NCI-H2171 (cell line): ENCODE results near the gene TOMM40L.

Experiments used
- DNase-seq: peaks from one replicate; lab custom pipeline; 2025; lab: John Stamatoyannopoulos, UW

Gene TOMM40L

GRCh38 chr1:161197560-161198193, 28.2 kb upstream of the TOMM40L start:
- no peak for DNase-seq

- no peak for DNase-seq
Measured at GRCh38 chr1:161198194-161198896, 27.5 kb upstream of the TOMM40L start.

GRCh38 chr1:161198897-161199431, 26.9 kb upstream of the TOMM40L start, which contains the start of gene ADAMTS4:
Gene ADAMTS4 (minus strand): TSS chr1:161199054. CDS start chr1:161198627, 427 bp downstream.
- DNase-seq = no peak

DNA sequence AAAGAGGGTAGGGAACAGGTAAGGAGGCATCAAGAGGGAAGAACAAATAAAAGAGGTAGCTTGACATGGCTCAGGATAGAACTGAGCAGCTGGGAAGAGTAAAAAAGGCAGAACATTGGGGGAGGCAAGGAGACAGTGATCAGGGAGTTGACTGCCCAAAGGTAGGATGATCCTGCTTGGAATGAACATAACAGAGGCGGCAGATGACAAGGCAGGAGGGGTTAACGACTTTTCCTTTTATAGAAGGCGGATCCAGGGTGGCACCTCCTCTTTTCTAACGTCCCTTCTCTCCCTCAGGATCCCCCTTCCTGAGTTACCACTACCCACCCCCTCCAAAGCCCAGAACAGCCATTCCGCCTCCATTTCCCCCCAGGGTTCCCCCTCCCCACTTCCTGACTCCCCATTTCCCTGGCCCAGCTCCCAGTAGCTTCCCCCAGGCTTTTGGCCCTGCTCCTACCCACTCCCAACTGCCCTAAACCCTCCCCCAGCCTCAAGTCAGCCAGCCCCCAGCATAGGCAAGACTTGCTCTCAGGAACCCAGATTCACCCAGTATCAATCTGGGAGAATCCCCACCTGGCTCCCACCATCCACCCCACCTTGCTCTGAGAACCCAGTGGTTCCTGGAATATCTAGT, 26.2 kb upstream of the TOMM40L start:
- no peak for DNase-seq

DNA sequence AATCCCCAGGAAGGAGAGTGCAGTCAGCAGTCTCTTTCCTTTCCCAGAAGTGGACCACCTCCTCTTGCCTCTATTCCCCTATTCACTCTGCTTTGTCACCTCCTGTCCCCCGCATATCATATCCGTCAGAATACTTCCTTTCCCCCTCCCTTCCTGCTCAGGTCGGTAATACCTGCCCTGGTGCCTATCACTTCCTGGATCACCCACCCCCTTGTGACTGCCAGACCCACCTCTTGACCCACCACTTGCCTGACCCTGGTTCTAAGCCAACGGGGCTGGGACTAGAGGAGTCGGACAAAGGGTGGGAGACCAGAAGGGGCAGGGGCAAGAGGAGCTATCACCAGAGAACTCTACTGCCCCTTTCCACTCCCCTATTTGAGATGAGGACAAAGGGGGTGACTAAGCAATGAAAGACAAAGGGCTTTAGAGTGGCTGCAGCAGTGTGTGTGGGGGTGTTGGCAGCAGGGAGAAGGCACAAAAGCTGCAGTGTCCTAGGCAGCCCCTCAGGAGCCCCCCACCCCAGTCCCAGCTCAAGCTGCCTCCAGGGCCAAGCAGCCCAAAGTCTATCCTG, 25.4 kb upstream of the TOMM40L start:
- no peak for DNase-seq

DNA sequence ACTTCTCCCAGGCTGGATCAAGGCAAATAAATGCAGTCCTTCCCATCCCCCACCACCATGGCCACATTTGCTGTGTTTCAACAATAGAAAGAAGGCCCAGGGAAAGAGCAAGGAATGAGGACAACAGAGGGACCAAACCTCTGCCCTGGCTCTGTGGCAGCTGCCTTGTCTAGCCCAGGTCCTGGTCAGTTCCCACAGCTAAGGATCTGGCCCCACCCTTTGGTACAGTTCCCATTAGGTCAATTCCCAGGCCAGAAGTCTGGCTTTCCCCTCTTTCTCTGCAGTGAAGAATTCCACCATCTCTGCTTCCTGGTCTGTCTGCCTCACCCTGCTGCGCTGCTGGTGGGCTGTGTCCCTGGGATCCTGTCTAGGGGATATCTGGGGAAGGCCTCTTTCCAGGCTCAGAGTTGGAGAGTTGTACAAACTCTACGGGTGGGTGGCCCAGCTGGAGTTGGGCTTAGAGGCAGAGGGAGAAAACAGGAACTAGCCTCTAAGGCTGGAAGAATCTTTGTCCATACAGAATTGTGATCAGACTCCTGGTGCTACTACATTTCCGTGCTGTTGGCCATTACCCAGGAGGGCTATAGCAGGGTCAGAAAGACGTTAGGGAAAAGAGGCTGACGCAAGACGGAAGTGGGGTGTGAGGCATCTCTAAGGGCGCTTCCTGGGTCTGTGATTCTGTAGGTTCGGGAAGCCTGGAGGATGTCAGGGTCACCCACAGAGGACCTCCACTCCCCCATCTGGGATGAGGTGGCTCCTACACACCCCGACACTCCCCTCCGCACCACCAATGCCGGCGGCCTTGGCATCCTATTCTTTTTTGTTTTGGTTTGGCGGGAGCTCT, 24.6 kb upstream of the TOMM40L start:
- DNase-seq = no peak

DNA sequence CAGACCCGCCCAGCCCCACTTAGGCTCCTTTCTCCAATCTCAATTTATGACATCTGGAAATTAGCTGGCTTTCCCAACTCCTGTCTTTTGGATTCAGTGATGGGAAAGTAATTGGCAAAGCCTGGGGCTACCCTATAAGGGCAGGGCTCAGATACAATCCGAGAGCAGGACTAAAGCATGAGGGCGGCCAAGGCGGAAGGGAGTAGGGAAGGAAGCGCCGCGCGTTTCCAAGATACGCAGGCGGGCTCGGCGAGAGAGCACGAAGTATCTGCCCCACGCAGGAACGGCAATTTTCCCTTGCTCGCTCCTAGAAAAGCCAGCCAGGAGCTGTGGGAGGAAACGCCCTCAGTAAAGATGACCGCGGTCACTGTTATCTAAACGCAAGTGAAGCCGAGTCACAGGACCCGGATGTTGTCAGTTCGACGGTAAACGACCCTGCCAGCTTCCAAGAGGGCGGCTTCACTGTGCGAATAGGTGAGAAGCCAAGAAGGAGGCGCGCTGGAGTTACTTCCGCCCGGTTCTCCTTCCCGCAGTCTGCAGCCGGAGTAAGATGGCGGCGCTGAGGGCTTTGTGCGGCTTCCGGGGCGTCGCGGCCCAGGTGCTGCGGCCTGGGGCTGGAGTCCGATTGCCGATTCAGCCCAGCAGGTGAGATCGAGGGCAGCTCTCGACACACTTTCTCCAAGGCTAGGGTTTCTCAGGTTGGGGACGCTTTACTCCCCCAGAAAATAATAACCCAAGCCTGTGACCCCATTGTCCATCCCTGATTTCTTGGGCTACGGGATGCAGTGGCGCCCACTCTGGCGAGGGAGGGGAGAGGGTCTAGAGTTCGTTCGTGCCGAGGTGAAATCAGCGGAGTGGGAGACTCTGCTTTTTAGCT, 23.8 kb upstream of the TOMM40L start, which contains the start of gene NDUFS2:
TSS of gene NDUFS2 (plus strand) at position 532 of the 877 bp plus-strand sequence. CDS start at position 551, 19 bp downstream.
- peak; percentile 98 for DNase-seq

DNA sequence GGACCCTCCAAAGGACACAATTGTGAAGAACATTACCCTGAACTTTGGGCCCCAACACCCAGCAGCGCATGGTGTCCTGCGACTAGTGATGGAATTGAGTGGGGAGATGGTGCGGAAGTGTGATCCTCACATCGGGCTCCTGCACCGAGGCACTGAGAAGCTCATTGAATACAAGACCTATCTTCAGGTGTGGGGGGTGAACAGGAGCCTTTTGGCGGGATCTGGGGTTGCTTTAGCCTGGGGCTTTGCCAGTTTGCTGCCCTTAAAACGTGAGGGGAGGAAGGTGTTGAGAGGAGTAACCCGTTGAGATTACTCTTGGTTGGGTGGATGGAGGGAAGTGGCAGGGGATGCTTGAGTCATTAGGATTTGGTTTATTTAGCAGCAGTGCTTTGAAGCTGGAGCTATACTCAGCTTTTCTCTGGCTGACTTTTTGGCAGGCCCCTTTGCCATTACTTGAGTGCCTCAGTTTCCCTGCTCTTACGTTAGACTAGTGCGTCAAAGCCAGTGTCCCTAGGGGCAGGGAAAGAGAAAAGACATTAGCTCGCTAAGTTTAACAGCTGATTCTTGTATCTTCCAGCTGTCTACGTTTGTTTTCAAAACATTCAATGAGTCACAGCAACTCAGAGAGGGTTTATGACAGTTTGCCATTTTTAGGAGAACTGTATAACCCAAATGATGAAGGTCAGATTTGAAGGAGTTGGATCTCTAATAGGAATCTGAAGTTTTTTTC, 19.3 kb upstream of the TOMM40L start:
- DNase-seq = no peak

GRCh38 chr1:161207173-161207572, 18.7 kb upstream of the TOMM40L start:
- no peak for DNase-seq

GRCh38 chr1:161209790-161210409, 16.0 kb upstream of the TOMM40L start:
- DNase-seq = peak; percentile 49

- no peak for DNase-seq
Measured at GRCh38 chr1:161214369-161214768, 11.5 kb upstream of the TOMM40L start.

DNA sequence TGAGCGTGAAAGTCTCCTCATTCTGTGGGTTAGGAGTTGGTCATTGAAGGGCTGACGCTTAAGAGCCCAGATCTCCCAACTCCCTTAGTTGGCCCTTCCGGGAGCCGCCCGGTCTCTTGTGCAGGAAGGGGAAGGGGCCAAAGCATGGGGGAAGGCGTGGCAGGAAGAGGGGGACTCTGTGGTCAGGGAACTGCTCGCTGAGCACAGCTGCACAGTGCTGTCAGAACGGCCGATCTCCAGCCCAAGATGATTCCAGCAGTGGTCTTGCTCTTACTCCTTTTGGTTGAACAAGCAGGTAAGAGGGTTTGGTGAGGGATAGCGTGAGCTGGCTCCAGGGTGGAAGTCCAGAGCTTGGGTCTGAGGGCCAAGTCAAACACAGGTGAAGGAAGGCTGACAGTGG, 10.8 kb upstream of the TOMM40L start, which contains the start of gene FCER1G:
TSS of gene FCER1G (plus strand) at position 220 of the 400 bp plus-strand sequence. CDS start at position 247, 27 bp downstream.
- DNase-seq = no peak

DNA sequence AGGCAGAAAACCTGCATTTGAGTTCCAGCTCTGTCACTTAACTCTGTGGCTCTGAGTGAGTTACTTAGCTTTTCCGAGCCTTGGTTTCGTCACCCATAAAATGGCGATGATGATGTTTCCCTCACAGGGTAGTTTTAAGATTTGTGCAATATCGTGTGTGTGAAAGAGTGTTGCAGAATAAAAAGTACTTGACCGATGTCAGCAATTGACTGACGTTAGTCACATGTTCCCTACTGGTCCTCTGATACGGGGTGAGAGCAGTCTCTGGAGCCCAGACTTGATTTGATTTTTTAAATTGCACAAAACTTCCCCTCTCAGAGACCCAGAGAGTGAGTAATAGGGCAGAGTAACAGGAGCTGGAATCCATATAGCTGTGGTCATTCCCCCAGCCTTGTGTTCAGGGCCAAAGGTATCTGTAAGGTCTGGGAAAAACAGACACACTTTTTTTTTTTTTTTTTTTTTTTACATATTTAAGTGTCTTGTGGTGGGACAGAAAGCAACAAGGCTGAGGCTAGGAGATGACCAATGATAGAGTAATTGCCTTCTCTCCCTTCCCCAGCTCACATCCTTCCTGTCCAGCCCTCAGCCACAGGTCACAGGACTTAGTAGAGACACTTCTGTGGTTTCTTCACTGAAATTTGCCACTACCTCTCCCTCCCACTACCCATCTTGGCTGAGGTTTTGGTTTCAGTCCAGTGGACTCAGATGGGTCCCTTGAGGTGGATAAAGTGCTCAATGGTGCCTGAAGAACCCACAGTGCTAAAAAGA, 8.7 kb upstream of the TOMM40L start:
- DNase-seq = no peak

DNA sequence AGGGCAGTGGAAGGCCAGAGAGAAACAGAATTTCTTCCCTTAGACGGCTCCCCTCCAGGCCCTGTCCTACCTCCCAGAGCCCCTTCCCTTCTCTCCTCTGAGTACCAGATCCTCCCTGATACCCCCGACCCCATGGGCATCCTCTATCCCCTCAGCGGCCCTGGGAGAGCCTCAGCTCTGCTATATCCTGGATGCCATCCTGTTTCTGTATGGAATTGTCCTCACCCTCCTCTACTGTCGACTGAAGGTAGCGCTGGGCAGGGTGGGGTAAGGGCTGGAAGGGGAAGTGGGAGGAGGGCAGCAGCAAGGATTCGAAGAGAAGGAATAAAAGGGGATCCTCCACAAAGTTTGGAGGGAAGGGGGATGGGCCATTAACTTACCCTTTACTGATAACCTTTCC, 8.0 kb upstream of the TOMM40L start:
- DNase-seq = no peak

DNA sequence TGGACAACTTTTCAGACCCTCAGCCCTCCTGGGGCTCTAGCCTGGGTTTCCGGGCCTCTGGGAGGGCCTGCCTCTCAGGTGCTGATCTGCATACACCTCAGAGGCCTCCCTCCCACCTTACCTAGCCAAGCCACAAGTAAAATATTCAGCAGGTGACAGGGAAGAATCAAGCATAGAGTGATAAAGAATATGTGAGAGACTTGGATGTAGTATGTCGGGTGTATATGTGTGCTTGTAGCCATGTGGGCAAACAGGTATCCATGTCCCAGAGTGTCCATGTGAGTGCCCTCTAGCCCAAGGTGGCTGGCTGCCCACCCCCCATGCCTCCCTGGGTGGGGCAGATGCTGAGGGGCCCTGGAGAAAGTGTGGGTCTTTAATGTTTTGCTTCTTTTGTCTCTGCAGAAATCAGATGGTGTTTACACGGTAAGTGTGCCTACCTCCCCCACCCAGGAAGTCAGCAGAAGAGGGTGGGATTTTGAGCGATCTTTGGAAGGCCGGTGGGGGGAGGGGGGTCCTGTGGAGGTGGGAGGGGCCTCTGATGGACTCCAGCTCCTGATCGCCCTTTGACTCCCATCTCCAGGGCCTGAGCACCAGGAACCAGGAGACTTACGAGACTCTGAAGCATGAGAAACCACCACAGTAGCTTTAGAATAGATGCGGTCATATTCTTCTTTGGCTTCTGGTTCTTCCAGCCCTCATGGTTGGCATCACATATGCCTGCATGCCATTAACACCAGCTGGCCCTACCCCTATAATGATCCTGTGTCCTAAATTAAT, 7.4 kb upstream of the TOMM40L start:
- DNase-seq = no peak

DNA sequence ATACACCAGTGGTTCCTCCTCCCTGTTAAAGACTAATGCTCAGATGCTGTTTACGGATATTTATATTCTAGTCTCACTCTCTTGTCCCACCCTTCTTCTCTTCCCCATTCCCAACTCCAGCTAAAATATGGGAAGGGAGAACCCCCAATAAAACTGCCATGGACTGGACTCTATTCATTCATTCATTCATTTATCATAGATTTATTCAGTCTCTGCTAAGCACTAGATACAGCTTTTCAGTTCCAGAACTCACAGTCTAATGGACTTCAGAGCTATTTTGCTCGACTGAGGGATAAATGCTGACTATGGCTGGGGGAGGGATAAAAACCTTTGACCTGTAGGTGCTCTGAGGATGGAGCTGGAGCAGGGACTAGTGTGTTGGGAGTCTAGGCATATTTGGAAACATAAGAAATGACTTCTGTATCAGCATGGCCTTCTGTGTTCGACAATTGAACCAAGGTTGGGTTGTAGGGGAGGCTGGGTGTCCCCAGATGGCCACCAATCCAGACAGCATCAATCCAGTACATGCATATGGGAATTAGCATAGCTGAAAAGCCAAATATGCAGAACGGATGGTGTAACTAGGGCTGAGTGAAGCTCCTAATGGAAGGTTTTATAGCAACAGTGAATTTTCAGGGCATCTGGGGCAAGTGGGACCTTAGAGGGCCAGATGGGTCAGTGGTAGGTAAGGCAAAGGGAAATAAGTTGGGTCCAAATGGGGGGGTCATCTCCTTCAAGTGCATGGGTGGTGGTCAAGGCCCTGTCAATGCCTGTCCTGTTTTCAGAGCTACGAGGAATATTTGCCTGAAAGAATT, 6.6 kb upstream of the TOMM40L start:
- no peak for DNase-seq

DNA sequence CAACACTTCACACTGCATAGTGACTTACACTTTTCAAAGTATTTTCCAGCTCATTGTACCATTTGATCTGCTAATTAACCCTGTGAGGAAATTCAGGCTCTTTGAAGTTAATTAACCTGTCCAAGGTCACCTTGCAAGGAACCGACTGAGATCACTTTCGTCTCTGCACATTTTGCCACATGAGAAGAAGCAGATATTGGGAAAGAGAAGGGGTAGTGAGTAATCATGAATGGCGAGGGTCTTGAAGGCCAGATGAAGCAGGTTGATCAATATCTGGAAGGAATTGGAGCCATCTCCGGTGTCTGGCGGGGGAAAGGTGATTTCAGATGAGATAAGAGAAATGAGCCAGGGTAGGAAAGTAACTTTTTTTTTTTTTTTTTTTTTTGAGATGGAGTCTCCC, 5.9 kb upstream of the TOMM40L start:
- no peak for DNase-seq
